OCI-LY3 (cell line): ENCODE measurements around the gene TICAM1.

Experiments used
- H2AFZ ChIP-seq: fragments of 200-600, 300-600 bp; shearing (Covaris generic); 2 replicates; pipeline ENCODE4 v1.6.0; 2014; ENCODE audit warnings: antibody characterized with exemption, low read depth, low read length
- H3K27ac ChIP-seq: fragments of 200-600, 300-600 bp; sonication (generic); 2 replicates; pipeline ENCODE4 v1.5.1; 2014; ENCODE audit warnings: mild to moderate bottlenecking, low read length, moderate library complexity, mixed read lengths
- H3K27me3 ChIP-seq: fragments of 200-600, 300-600 bp; sonication (generic); 2 replicates; pipeline ENCODE4 v1.6.1; 2014; ENCODE audit warnings: low read depth, low read length, mixed read lengths
- H3K36me3 ChIP-seq: fragments of 200-600, 300-600 bp; sonication (generic); replicated peaks from 2 replicates; pipeline ENCODE3; 2014; ENCODE audit warnings: low read depth, low read length, mixed read lengths
- H3K4me1 ChIP-seq: fragments of 300-600, 200-600 bp; sonication (generic); 2 replicates; pipeline ENCODE4 v1.6.1; 2014; ENCODE audit warnings: low read length, mixed read lengths
- H3K4me2 ChIP-seq: fragments of 200-600, 300-600 bp; sonication (generic); 2 replicates; pipeline ENCODE4 v1.6.1; 2014; ENCODE audit warnings: low read length, mixed read lengths
- H3K4me3 ChIP-seq: fragments of 300-600, 200-600 bp; sonication (generic); 2 replicates; pipeline ENCODE4 v1.5.1; 2014; ENCODE audit warnings: antibody characterized with exemption, mild to moderate bottlenecking, low read length, moderate library complexity
- H3K79me2 ChIP-seq: fragments of 300-600, 200-600 bp; shearing (Covaris generic); 2 replicates; pipeline ENCODE4 v1.6.1; 2014; ENCODE audit warnings: mild to moderate bottlenecking, low read length, mixed read lengths
- H3K9ac ChIP-seq: fragments of 300-600, 200-600 bp; shearing (Covaris generic); 2 replicates; pipeline ENCODE4 v1.6.0; 2014; ENCODE audit warnings: mild to moderate bottlenecking, low read length, moderate library complexity
- H3K9me3 ChIP-seq: fragments of 200-600, 300-600 bp; shearing (Covaris generic); 2 replicates; pipeline ENCODE4 v1.6.1; 2014; ENCODE audit warnings: low read length, mixed read lengths; ENCODE audit not compliant: insufficient read depth
- H4K20me1 ChIP-seq: fragments of 200-600, 300-600 bp; sonication (generic); 2 replicates; pipeline ENCODE4 v1.6.1; 2016; ENCODE audit warnings: low read length, mixed read lengths; ENCODE audit not compliant: insufficient read depth
- CTCF ChIP-seq: fragments of 200-600, 300-600 bp; sonication (generic); IDR thresholded peaks from 2 replicates; pipeline ENCODE4 v1.5.1; 2014; ENCODE audit warnings: antibody characterized with exemption, low read length, low read depth
- EZH2phosphoT487 ChIP-seq: fragments of 200-600 bp; shearing (Covaris generic); IDR thresholded peaks from 2 replicates; pipeline ENCODE4 v1.6.1; 2018; ENCODE audit warnings: antibody characterized with exemption, mixed run types, low read depth

TICAM1 gene

GRCh38 chr19:4773047-4773640 is 58.4 kb downstream of the TICAM1 start:
- no peaks in the 10 kb centered on the region for H3K36me3 ChIP-seq
- no peak overlapping the region for H3K4me3 ChIP-seq
- no peak overlapping the region for H3K9ac ChIP-seq
- no peak overlapping the region for H3K27ac ChIP-seq
- peaks cover 23% of the 10 kb centered on the region for H3K27me3 ChIP-seq
- H3K79me2 ChIP-seq, result no peaks in the 10 kb centered on the region
- TF ChIP-seq EZH2phosphoT487 (no peak), CTCF (no peak)
- no peaks in the 10 kb centered on the region for H3K9me3 ChIP-seq
- no peaks in the 10 kb centered on the region for H3K4me1 ChIP-seq
- H4K20me1 ChIP-seq, result peaks cover 4% of the 10 kb centered on the region; the same call in 1 of the 2 replicates
- no peak overlapping the region for H2AFZ ChIP-seq
- no peak overlapping the region for H3K4me2 ChIP-seq

GRCh38 chr19:4772566-4772965 is 58.9 kb downstream of the TICAM1 start:
- Histone ChIP-seq H3K36me3 (no peaks in the 10 kb centered on the region), H3K79me2 (no peaks in the 10 kb centered on the region)
- TF ChIP-seq CTCF (no peak), EZH2phosphoT487 (no peak)

GRCh38 chr19:4768934-4769777 is 62.4 kb downstream of the TICAM1 start:
- Histone ChIP-seq H3K27me3 (peaks cover 14% of the 10 kb centered on the region), H3K4me2 (no peak overlapping the region), H3K79me2 (no peaks in the 10 kb centered on the region), H4K20me1 (peaks cover 4% of the 10 kb centered on the region; the same call in 1 of the 2 replicates), H3K9me3 (no peaks in the 10 kb centered on the region), H3K36me3 (no peaks in the 10 kb centered on the region), H3K4me3 (no peak overlapping the region), H3K9ac (no peak overlapping the region), H2AFZ (no peak overlapping the region), H3K27ac (no peak overlapping the region), H3K4me1 (no peaks in the 10 kb centered on the region)
- no peak for TF ChIP-seq EZH2phosphoT487

More at GRCh38 chr19:4772566-4772965, 58.9 kb downstream of the TICAM1 start:
- H3K27ac ChIP-seq, result no peak overlapping the region
- H3K4me1 ChIP-seq, result no peaks in the 10 kb centered on the region
- H3K4me2 ChIP-seq, result no peak overlapping the region
- no peak overlapping the region for H3K9ac ChIP-seq
- no peaks in the 10 kb centered on the region for H3K9me3 ChIP-seq
- no peak overlapping the region for H3K4me3 ChIP-seq
- peaks cover 23% of the 10 kb centered on the region for H3K27me3 ChIP-seq
- H4K20me1 ChIP-seq, result peaks cover 4% of the 10 kb centered on the region; the same call in 1 of the 2 replicates
- H2AFZ ChIP-seq, result no peak overlapping the region
